Thymus (tissue), 14 donors: ENCODE data around the gene PSMB3. TPM values are rescaled to one million over a fixed set of nuclear protein-coding genes. Genes with fewer than 3 reads are reported as not detected.
A peak's percentile ranks its signal among the peaks of the same experiment; 100 is the strongest.

Experiments
- DNase-seq, 9 donors: peaks; one replicate each; pipeline ENCODE4 v3.0.0-alpha.2; 2013; ENCODE audit warnings: low spot score in 9 of 9, low read depth in 6 of 9, missing footprints in 1 of 9
- H3K27ac ChIP-seq, 2 donors: one replicate each; pipeline ENCODE4 v1.5.1; 2013; ENCODE audit warnings: control low read depth in 1 of 2, low read depth in 1 of 2, low read length in 1 of 2, mild to moderate bottlenecking in 1 of 2, moderate library complexity in 1 of 2
- H3K27me3 ChIP-seq, 2 donors: one replicate each; pipeline ENCODE4 v1.5.1; 2013; ENCODE audit warnings: low read length in 1 of 2; ENCODE audit not compliant: control insufficient read depth in 2 of 2, insufficient read depth in 1 of 2
- H3K36me3 ChIP-seq, 2 donors: one replicate each; pipeline ENCODE4 v1.5.1; 2013; ENCODE audit warnings: low read length in 1 of 2, mild to moderate bottlenecking in 1 of 2, moderate library complexity in 1 of 2; ENCODE audit not compliant: control insufficient read depth in 2 of 2, insufficient read depth in 2 of 2
- H3K4me1 ChIP-seq, 2 donors: one replicate each; pipeline ENCODE4 v1.5.1; 2013; ENCODE audit warnings: low read length in 2 of 2; ENCODE audit not compliant: control insufficient read depth in 2 of 2, insufficient read depth in 2 of 2
- H3K4me3 ChIP-seq, 2 donors: one replicate each; pipeline ENCODE4 v1.5.1; 2013; ENCODE audit warnings: low read length in 2 of 2, control low read depth in 1 of 2, mild to moderate bottlenecking in 1 of 2
- H3K9me3 ChIP-seq, 2 donors: one replicate each; pipeline ENCODE4 v1.5.1; 2013; ENCODE audit warnings: low read length in 1 of 2, mild to moderate bottlenecking in 1 of 2; ENCODE audit not compliant: control insufficient read depth in 2 of 2, insufficient read depth in 1 of 2
- WGBS: extraction: QIAGEN DNeasy Blood & Tissue Kit; methylation state at CpG from one replicate; pipeline ENCODE4 v1.1.7; 2013; 5-methylcytosine and 5-hydroxymethylcytosine counted together
- long read RNA-seq, 10 donors: transcript quantifications; one replicate each; lab custom pipeline, GENCODE V29; 2026
- polyA plus RNA-seq: library from polyadenylated mRNA; stranded (reverse); fragments of 200-250 nt; gene quantifications from one replicate; pipeline ENCODE4 v1.2.3, GENCODE V29; 2013
- total RNA-seq: library from RNA; stranded (reverse); fragments of 120-200 nt; gene quantifications from one replicate; pipeline ENCODE4 v1.2.4, GENCODE V29; 2013
- donor health status: healthy.

PSMB3 gene
- total RNA-seq, result 432 TPM
- polyA plus RNA-seq, result 206 TPM
- long read RNA-seq, donor 1, transcript PSMB3-210 (2 exons, 562 nt), result minor isoform, 5 of 25 reads
- long read RNA-seq, donor 1, transcript PSMB3-211 (6 exons, 773 nt), result major isoform, 20 of 25 reads
- long read RNA-seq, donor 1, partial matches to known transcripts, result 0 of 25 reads
- long read RNA-seq, donor 1, other reads (novel, unspliced or antisense), result 0 of 25 reads
- long read RNA-seq, donor 2, result 0 reads
- long read RNA-seq, donor 3, transcript PSMB3-212 (5 exons, 552 nt), result minor isoform, 6 of 324 reads
- long read RNA-seq, donor 3, transcript PSMB3-209 (3 exons, 426 nt), result minor isoform, 28 of 324 reads
- long read RNA-seq, donor 3, transcript PSMB3-211 (6 exons, 773 nt), result major isoform, 243 of 324 reads
- long read RNA-seq, donor 3, transcript PSMB3-210 (2 exons, 562 nt), result minor isoform, 23 of 324 reads
- long read RNA-seq, donor 3, partial matches to known transcripts, result 19 of 324 reads
- long read RNA-seq, donor 3, other reads (novel, unspliced or antisense), result 5 of 324 reads
- long read RNA-seq, donor 4, transcript PSMB3-211 (6 exons, 773 nt), result major isoform, 55 of 80 reads
- long read RNA-seq, donor 4, transcript PSMB3-210 (2 exons, 562 nt), result minor isoform, 13 of 80 reads
- long read RNA-seq, donor 4, partial matches to known transcripts, result 8 of 80 reads
- long read RNA-seq, donor 4, other reads (novel, unspliced or antisense), result 0 of 80 reads
- long read RNA-seq, donor 5, transcript PSMB3-212 (5 exons, 552 nt), result minor isoform, 9 of 352 reads
- long read RNA-seq, donor 5, transcript PSMB3-209 (3 exons, 426 nt), result minor isoform, 29 of 352 reads
- long read RNA-seq, donor 5, transcript PSMB3-210 (2 exons, 562 nt), result minor isoform, 43 of 352 reads
- long read RNA-seq, donor 5, transcript PSMB3-211 (6 exons, 773 nt), result major isoform, 240 of 352 reads
- long read RNA-seq, donor 5, partial matches to known transcripts, result 31 of 352 reads
- long read RNA-seq, donor 5, other reads (novel, unspliced or antisense), result 0 of 352 reads
- long read RNA-seq, donor 6, transcript PSMB3-211 (6 exons, 773 nt), result major isoform, 71 of 172 reads
- long read RNA-seq, donor 6, transcript PSMB3-209 (3 exons, 426 nt), result minor isoform, 12 of 172 reads
- long read RNA-seq, donor 6, partial matches to known transcripts, result 79 of 172 reads
- long read RNA-seq, donor 6, other reads (novel, unspliced or antisense), result 6 of 172 reads
- long read RNA-seq, donor 7, transcript PSMB3-211 (6 exons, 773 nt), result major isoform, 141 of 8,966 reads
- long read RNA-seq, donor 7, transcript PSMB3-210 (2 exons, 562 nt), result minor isoform, 13 of 8,966 reads
- long read RNA-seq, donor 7, transcript PSMB3-209 (3 exons, 426 nt), result minor isoform, 11 of 8,966 reads
- long read RNA-seq, donor 7, partial matches to known transcripts, result 8,603 of 8,966 reads
- long read RNA-seq, donor 7, other reads (novel, unspliced or antisense), result 194 of 8,966 reads
- long read RNA-seq, donor 8, transcript PSMB3-209 (3 exons, 426 nt), result minor isoform, 7 of 66 reads
- long read RNA-seq, donor 8, transcript PSMB3-211 (6 exons, 773 nt), result major isoform, 50 of 66 reads
- long read RNA-seq, donor 8, partial matches to known transcripts, result 5 of 66 reads
- long read RNA-seq, donor 8, other reads (novel, unspliced or antisense), result 0 of 66 reads
- long read RNA-seq, donor 9, transcript PSMB3-209 (3 exons, 426 nt), result minor isoform, 6 of 109 reads
- long read RNA-seq, donor 9, transcript PSMB3-210 (2 exons, 562 nt), result minor isoform, 9 of 109 reads
- long read RNA-seq, donor 9, transcript PSMB3-211 (6 exons, 773 nt), result major isoform, 88 of 109 reads
- long read RNA-seq, donor 9, partial matches to known transcripts, result 6 of 109 reads
- long read RNA-seq, donor 9, other reads (novel, unspliced or antisense), result 0 of 109 reads
- long read RNA-seq, donor 10, transcript PSMB3-209 (3 exons, 426 nt), result minor isoform, 9 of 138 reads
- long read RNA-seq, donor 10, transcript PSMB3-210 (2 exons, 562 nt), result minor isoform, 9 of 138 reads
- long read RNA-seq, donor 10, transcript PSMB3-211 (6 exons, 773 nt), result major isoform, 107 of 138 reads
- long read RNA-seq, donor 10, transcript PSMB3-212 (5 exons, 552 nt), result minor isoform, 5 of 138 reads
- long read RNA-seq, donor 10, partial matches to known transcripts, result 8 of 138 reads
- long read RNA-seq, donor 10, other reads (novel, unspliced or antisense), result 0 of 138 reads

DNA sequence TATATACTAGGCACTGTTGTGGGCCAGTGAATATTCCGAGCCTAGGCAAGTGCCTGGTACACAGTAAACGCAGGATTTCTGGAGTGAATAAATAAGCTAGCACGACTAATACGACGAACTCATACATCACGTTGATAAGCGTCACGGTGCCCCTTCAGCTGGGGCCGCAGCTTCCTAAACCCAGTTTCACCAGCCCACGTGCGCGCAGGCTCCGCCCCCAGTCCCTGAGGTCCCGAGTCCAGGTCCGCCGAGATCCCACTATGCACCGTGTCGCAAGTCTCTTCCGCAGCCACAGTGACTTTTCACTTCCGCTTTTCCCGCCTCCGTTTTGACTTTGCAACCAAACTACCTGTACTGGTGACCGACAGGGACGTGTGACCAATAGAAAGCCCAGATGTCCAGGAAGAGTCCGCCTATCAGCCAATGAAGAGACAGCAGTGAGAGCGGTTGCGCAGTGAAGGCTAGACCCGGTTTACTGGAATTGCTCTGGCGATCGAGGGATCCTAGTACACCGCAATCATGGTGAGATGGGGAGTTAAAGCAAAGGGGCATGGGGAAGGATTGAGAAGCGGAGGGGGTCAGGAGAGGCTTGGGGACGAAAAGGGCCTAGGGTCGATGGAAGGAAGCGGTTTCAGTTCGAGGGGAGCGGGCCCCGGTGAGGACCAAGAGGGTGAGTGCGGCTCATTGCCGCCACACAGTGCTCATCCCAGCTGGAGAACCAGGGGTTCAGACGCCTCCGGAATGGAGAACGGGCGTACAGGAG is at the start of gene PSMB3:
Gene PSMB3, plus strand, starts transcription at position 434 of the 763 bp plus-strand sequence. Its CDS starts 86 bp downstream, at position 520.
- peak; percentile 95 to 99 (median 98) for DNase-seq
- H3K27me3 ChIP-seq, result peaks cover 33 to 46% of the 10 kb centered on the region in 2 donors
- peaks cover 0 to 13% of the 10 kb centered on the region in 2 donors for H3K9me3 ChIP-seq
- under 1% methylated on average over 44 of the region's 44 CpGs for WGBS
- H3K36me3 ChIP-seq, result peaks cover 19 to 25% of the 10 kb centered on the region in 2 donors
- peak within 1 kb of the TSS; percentile 74 to 87 for H3K4me3 ChIP-seq
- peak within 1 kb of the TSS; percentile 88 to 91 for H3K27ac ChIP-seq
- H3K4me1 ChIP-seq, result peaks cover 24 to 57% of the 10 kb centered on the region in 2 donors

DNA sequence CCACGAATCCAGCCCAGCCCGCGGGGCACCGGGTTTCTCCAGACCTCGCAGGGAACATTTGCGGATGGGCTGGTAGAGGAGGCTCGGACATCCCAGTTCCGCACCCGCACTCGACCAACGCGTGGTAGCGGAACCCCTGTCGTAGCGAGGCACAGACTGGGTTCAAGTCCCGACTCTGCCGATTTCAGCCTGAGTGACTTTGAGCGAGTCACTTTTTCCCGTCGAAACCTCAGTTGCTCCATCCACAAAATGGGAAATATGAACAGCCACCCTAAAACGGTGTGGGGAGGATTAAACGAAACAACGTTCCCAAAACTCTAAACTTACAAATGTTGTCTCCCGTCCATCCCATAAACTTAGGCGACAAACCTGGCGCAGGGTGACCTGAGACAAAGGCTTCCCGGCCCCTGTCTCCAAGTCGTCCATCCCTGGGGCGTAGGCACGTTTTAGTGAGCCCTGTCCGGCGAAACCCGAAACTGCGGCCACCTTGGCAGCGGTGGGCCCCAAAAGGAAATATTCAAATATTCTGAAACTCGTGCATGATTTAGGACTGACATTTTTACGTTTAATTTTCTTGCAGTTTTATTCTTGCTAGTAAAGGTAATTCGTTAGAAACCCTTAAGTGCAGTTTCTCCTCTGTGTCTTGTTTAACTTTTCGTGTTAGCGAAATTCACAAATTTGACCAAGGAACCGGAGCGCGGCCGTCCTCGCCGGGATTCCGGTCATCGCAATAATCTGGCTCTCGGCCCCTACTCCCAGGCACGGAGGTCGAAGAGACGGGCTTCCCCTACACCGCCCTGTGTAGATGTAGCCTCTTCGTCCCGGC is 49.4 kb upstream of the PSMB3 start:
- Histone ChIP-seq H3K4me3 (peak overlapping the region; percentile 80 to 94), H3K9me3 (peaks cover 0 to 9% of the 10 kb centered on the region in 2 donors), H3K4me1 (peaks cover 14 to 59% of the 10 kb centered on the region in 2 donors), H3K36me3 (peaks cover 10 to 11% of the 10 kb centered on the region in 2 donors), H3K27me3 (no peaks in the 10 kb centered on the region), H3K27ac (peak overlapping the region; percentile 89 to 97)
- peak in 2 of 9 donors; percentile 20 to 21 for DNase-seq
- 2% methylated on average over 55 of the region's 55 CpGs for WGBS

DNA sequence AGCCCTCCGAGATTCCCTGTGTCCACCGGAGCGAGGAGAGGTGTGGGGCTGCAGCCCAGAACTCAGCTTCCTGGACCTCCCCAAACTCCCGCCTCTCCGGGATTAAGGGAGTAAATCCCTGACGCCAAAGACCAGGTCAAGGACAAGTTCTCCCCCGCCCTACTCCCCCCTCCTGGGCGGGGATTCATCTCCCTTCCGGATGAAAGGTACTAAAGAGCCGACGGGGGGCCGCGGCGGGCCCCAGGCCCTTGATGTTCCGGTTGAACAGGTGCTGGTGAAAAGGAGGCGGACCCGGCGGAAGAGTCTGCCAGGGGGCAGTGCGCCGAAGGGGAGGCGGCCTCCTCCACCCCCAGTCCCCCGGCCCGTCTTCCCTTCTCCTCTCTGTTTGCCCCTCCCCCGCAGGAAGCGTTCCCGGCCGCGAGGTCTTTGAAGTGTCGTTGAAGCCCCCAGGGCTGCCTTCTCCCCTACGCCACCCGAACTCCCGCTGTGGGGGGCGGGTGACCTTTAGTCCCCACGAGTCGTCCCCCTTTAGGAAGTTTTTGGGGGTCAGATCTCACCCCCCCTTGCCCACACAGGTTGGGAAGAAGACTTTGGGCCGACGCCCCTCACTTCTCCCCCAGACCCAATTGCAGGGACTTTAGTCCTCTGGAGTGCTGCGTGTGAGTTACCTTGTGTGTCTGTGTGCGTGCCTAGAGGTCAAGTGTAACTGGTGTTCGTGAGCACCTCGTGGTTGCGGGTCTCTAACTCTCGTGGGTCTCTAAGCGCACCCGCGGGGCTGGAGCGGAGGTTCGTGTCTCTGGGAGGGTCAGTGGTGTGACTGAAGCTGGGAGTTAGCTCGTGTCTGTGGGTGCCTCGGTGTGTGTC is 48.6 kb upstream of the PSMB3 start:
- peak overlapping the region; percentile 89 to 97 for H3K27ac ChIP-seq
- peaks cover 13 to 17% of the 10 kb centered on the region in 2 donors for H3K36me3 ChIP-seq
- under 1% methylated on average over 50 of the region's 50 CpGs for WGBS
- DNase-seq, result peak in 7 of 9 donors; percentile 57 to 92 (median 77)
- H3K4me3 ChIP-seq, result peak overlapping the region; percentile 80 to 94
- H3K9me3 ChIP-seq, result peaks cover 0 to 9% of the 10 kb centered on the region in 2 donors
- peaks cover 14 to 59% of the 10 kb centered on the region in 2 donors for H3K4me1 ChIP-seq
- H3K27me3 ChIP-seq, result no peaks in the 10 kb centered on the region

DNA sequence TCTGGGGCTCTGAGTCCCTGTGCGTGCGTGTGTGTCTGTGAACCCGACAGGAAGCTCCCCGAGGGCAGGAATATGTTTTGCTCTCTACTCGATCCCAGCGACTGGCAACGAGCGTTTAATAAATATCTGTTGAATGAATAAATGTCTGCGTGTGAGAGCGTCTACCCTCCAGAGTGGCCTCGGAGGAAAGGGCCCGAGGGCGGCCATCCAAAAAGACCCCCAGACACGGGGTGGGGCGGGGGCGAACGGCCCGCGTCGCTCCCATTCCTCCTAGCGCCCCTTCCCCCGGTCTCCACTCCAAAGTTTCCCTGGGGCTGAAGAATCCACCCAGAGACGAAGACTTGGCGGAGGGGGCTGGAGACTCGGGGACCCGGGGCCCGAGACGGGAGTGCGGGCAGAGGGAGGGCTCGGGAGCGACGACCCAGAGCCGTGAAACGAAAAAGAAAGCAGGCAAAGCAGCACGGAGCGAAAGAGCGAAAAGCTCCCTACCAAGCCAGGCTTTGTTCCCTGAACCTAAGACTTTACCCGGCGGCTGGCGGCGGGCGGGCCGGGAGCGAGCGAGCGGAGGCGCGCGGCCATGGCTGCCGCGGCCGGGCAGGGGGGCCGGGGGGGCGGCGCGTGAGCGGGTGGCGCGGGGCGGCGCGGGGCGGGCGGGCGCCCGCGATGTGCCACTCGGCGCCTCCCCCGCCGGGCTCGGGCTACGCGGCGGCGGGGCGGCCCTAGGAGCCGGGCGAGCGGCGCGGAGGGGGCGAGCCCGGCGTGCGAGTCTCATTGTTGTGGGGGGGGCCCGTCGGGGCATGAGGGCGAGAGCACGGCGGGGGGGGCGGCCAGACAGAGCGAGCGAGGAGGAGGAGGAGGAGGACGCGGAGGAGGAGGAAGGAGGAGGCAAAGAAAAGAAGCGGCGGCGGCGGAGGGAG is 47.7 kb upstream of the PSMB3 start, which contains the start of gene MLLT6:
Gene MLLT6, plus strand, starts transcription at position 668 of the 917 bp plus-strand sequence. CDS start 360 bp downstream, outside the sequence.
- under 1% methylated on average over 99 of the region's 100 CpGs for WGBS
- Histone ChIP-seq H3K36me3 (peaks cover 22 to 26% of the 10 kb centered on the region in 2 donors), H3K9me3 (peaks cover 0 to 9% of the 10 kb centered on the region in 2 donors), H3K27ac (peak within 1 kb of the TSS; percentile 89 to 97), H3K4me3 (peak within 1 kb of the TSS; percentile 82 to 94), H3K27me3 (no peaks in the 10 kb centered on the region), H3K4me1 (peaks cover 18 to 62% of the 10 kb centered on the region in 2 donors)
- peak in 6 of 9 donors; percentile 53 to 90 (median 68) for DNase-seq

DNA sequence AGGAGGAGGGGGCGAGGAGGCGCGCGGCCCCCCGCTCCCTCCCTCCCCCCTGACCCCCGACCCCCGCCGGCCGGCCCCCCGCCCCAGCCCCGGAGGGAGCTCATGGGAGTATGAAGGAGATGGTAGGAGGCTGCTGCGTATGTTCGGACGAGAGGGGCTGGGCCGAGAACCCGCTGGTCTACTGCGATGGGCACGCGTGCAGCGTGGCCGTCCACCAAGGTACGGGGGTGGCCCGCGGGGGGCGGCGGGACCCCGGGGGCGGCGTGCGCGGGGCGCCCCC is 47.1 kb upstream of the PSMB3 start:
- Histone ChIP-seq H3K4me1 (peaks cover 18 to 66% of the 10 kb centered on the region in 2 donors), H3K9me3 (peaks cover 0 to 9% of the 10 kb centered on the region in 2 donors), H3K4me3 (peak overlapping the region; percentile 82 to 94), H3K27me3 (no peaks in the 10 kb centered on the region), H3K27ac (peak overlapping the region in 1 of 2 donors; percentile 97), H3K36me3 (peaks cover 28 to 32% of the 10 kb centered on the region in 2 donors)
- WGBS, result 1% methylated on average over 32 of the region's 32 CpGs
- DNase-seq, result no peak
